HL-60 (cell line): ENCODE measurements around the gene MYL12A.

Source experiments
- DNase-seq, 2 experiments: peaks; one replicate each; pipeline ENCODE4 v3.0.0-alpha.2; 2010 to 2020; ENCODE audit warnings: low read depth in 1 of 2, low spot score in 1 of 2
- H3K27ac ChIP-seq: fragments of 250-450 bp; sonication (Bioruptor Pico); replicated peaks from 2 replicates; pipeline ENCODE4 v1.5.1; 2020; ENCODE audit warnings: mild to moderate bottlenecking, moderate library complexity
- H3K27me3 ChIP-seq: fragments of 250-450 bp; sonication (Bioruptor Pico); 2 replicates; pipeline ENCODE4 v1.5.1; 2021; ENCODE audit warnings: mild to moderate bottlenecking, moderate library complexity; ENCODE audit not compliant: insufficient read depth, poor library complexity, severe bottlenecking
- H3K4me3 ChIP-seq: replicated peaks from 2 replicates; pipeline ENCODE4 v1.5.1; 2011; ENCODE audit warnings: mild to moderate bottlenecking, control low read depth, low read length; ENCODE audit not compliant: insufficient read depth
- CTCF ChIP-seq: IDR thresholded peaks from one replicate; pipeline ENCODE4 v1.5.1; 2011; ENCODE audit warnings: low read length, control low read depth, inconsistent platforms; ENCODE audit not compliant: insufficient read depth
- GABPA ChIP-seq: IDR thresholded peaks from 2 replicates; pipeline ENCODE4 v1.6.1; 2012; ENCODE audit warnings: low read depth
- POLR2AphosphoS5 ChIP-seq: IDR thresholded peaks from 2 replicates; pipeline ENCODE4 v1.6.1; 2012; ENCODE audit warnings: low read depth
- REST ChIP-seq: IDR thresholded peaks from 2 replicates; pipeline ENCODE4 v1.6.1; 2012; ENCODE audit warnings: low read depth; ENCODE audit not compliant: insufficient replicate concordance
- SPI1 ChIP-seq: IDR thresholded peaks from 2 replicates; pipeline ENCODE4 v1.6.1; 2012; ENCODE audit warnings: low read depth, mild to moderate bottlenecking, borderline replicate concordance

MYL12A gene

DNA sequence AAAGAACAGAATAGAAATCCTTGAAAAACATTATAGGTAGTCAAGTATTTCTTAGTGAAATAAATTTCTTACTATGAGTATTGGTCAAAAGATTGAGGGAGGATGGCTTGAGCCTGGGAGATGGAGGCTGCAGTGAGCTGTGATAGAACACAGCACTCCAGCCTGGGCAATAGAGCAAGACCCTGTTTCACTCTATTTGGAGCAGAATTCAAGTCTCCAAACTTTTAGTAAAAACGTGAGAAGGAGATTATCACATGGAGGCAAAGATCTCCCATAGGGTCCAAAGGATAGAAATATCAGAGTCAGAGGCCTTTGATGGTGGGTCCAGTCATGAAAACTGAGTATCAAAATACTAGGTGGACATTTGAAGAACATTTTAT is 2.4 kb upstream of the MYL12A start:
- DNase-seq: no peak
- Histone ChIP-seq H3K27me3 (no peaks in the 10 kb centered on the region), H3K4me3 (peak overlapping the region; percentile 96), H3K27ac (no peak overlapping the region; the same call in 1 of the 2 replicates)
- TF ChIP-seq GABPA (no peak), SPI1 (no peak), REST (no peak), POLR2AphosphoS5 (no peak), CTCF (no peak)

DNA sequence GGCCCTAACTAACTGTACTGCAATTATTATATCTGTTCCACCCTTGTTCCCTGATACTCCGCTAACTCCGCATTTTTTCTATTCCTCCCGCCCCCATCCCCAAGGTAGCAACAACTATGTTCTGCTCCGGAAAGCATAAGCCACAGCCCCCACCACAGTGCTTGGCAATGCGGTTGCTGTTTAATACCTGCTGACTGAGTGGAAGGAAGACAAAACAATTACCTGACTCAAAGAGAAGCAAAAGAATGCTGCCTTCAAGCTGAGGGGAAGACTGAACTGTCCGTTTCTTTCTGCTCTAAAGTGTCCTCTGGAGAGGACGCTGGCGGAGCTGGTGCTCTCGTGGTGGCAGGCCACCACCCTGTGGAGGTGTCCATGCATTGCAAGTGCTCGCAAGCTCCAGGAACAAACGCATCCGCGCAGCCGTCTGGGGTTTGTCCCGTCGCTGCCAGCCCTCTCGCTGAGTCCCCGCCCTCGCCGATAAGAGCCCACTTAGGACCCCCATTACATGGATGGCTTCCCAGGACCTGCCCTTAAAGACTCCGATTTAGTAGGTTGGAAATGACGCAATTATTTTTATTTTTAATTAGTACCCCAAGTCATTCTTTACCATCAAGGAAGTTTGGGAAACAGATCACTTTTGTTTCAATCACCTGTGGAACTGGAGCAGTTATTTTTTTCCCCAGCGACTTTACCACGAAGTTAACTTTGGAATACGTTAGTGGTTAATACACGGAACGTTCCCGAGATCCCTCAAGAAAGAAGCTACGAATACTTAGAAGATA is 1.6 kb upstream of the MYL12A start:
- DNase-seq: peak; percentile 76 to 96
- Histone ChIP-seq H3K27me3 (no peaks in the 10 kb centered on the region), H3K4me3 (peak overlapping the region; percentile 96), H3K27ac (peak overlapping the region; percentile 99)
- TF ChIP-seq GABPA: no peak
- TF ChIP-seq CTCF: peak; percentile 98
- no peak for TF ChIP-seq REST
- peak; percentile 1; the same call in 1 of the 2 replicates for TF ChIP-seq SPI1

- Histone ChIP-seq H3K27ac (peak overlapping the region; percentile 99), H3K27me3 (no peaks in the 10 kb centered on the region), H3K4me3 (peak overlapping the region; percentile 96)
- peak in 1 of 2 experiments; percentile 45 for DNase-seq
- peak; percentile 7; the same call in 1 of the 2 replicates for TF ChIP-seq SPI1
- TF ChIP-seq REST: peak; percentile 59
- peak; percentile 16; the same call in 1 of the 2 replicates for TF ChIP-seq POLR2AphosphoS5
- no peak for TF ChIP-seq GABPA
Observed at GRCh38 chr18:3246635-3247239, 864 bp upstream of the MYL12A start.
